ENCODE data around the gene TRIM50. TPM values are rescaled to one million over a fixed set of nuclear protein-coding genes. Genes with fewer than 3 reads are reported as not detected.

Gene TRIM50
- total and polyA plus RNA-seq, 9 of the 15 experiments (the other 6 are each of a cell fraction or from before 2014, with no cell fraction given) = not detected

DNA sequence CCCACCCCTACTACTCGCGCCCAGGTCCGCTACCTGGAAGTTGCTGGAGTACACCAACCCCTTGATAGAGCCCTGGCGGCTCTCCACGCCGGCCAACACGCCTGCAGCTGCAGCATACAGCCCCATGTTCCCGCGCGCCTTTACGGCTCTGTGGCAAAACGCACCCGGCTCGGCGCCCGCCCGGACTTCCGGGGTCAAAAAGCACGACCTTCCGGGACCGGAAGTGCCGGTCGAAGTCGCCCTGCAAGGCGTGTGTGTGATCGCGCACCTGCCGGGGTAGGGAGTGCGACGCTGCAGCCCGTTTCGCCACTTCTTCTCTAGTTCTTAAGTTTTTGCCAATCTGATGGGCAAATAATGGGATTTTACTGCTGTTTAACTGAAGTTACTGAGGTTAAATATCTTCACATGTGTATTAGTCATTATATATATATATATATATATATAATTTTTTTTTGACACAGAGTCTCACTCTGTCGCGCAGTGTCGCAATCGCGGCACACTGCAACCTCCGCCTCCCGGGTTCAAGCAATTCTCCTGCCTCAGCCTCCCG lies 19.1 kb downstream of the TRIM50 start, which contains the start of gene NSUN5 (continued):
- TF ChIP-seq, protein P1, sequence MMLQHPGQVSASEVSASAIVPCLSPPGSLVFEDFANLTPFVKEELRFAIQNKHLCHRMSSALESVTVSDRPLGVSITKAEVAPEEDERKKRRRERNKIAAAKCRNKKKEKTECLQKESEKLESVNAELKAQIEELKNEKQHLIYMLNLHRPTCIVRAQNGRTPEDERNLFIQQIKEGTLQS (IDR thresholded peaks at IDR 0.05) = peak; percentile 14; the same call in 1 of the 2 replicates
- TF ChIP-seq, protein P1 (CRISPR knock-in tag; conservative IDR thresholded peaks at IDR 0.05) = 0 out of 2 replicates have a peak, but pooled peaks have one; percentile 40
- TF ChIP-seq KDM5B (IDR thresholded peaks at IDR 0.05; ENCODE audit: insufficient replicate concordance, low read depth, low read length) (peak; percentile 89), NR2C2 (CRISPR knock-in tag; IDR thresholded peaks at IDR 0.05) (peak; percentile 93), NR2C2 (tag; IDR thresholded peaks at IDR 0.05) (peak; percentile 98), EP400 (IDR thresholded peaks at IDR 0.05) (peak; percentile 91), EHMT2 (IDR thresholded peaks at IDR 0.05) (0 out of 2 replicates have a peak, but pooled peaks have one; percentile 55), HDAC6 (IDR thresholded peaks at IDR 0.05; ENCODE audit: low read depth, low read length) (no peak), HMG20A (CRISPR knock-in tag; conservative IDR thresholded peaks at IDR 0.05) (no peak), PML (IDR thresholded peaks at IDR 0.05; ENCODE audit: low read length) (peak; percentile 84), TEAD2 (tag; IDR thresholded peaks at IDR 0.05) (no peak), NCOR1 (IDR thresholded peaks at IDR 0.05) (no peak), RAD51 (IDR thresholded peaks at IDR 0.05; ENCODE audit: borderline replicate concordance, low read depth) (no peak), CBX1 (IDR thresholded peaks at IDR 0.05; ENCODE audit: low read depth) (peak; percentile 88), ELF2 (CRISPR knock-in tag; IDR thresholded peaks at IDR 0.05) (peak; percentile 96), ATF7 (IDR thresholded peaks at IDR 0.05) (peak; percentile 55; the same call in 1 of the 2 replicates), ZNF785 (CRISPR knock-in tag; IDR thresholded peaks at IDR 0.05) (no peak), ZKSCAN1 (IDR thresholded peaks at IDR 0.05; ENCODE audit: low read depth, low read length) (peak; percentile 52; the same call in 1 of the 2 replicates), PTRF (tag; IDR thresholded peaks at IDR 0.05) (no peak), GABPB1 (CRISPR knock-in tag; IDR thresholded peaks at IDR 0.05) (peak; percentile 94), GTF2E2 (tag; IDR thresholded peaks at IDR 0.05) (peak; percentile 71), HMGN3 (IDR thresholded peaks at IDR 0.05; ENCODE audit: borderline replicate concordance, extremely low read depth, insufficient read length, low read depth, low read length) (peak; percentile 81)
- TF ChIP-seq, protein P2, sequence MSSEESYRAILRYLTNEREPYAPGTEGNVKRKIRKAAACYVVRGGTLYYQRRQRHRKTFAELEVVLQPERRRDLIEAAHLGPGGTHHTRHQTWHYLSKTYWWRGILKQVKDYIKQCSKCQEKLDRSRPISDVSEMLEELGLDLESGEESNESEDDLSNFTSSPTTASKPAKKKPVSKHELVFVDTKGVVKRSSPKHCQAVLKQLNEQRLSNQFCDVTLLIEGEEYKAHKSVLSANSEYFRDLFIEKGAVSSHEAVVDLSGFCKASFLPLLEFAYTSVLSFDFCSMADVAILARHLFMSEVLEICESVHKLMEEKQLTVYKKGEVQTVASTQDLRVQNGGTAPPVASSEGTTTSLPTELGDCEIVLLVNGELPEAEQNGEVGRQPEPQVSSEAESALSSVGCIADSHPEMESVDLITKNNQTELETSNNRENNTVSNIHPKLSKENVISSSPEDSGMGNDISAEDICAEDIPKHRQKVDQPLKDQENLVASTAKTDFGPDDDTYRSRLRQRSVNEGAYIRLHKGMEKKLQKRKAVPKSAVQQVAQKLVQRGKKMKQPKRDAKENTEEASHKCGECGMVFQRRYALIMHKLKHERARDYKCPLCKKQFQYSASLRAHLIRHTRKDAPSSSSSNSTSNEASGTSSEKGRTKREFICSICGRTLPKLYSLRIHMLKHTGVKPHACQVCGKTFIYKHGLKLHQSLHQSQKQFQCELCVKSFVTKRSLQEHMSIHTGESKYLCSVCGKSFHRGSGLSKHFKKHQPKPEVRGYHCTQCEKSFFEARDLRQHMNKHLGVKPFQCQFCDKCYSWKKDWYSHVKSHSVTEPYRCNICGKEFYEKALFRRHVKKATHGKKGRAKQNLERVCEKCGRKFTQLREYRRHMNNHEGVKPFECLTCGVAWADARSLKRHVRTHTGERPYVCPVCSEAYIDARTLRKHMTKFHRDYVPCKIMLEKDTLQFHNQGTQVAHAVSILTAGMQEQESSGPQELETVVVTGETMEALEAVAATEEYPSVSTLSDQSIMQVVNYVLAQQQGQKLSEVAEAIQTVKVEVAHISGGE (CRISPR knock-in tag; IDR thresholded peaks at IDR 0.05) = peak; percentile 16 to 90 (median 51); a peak in 4 of 6 replicates
- TF ChIP-seq, protein P3, sequence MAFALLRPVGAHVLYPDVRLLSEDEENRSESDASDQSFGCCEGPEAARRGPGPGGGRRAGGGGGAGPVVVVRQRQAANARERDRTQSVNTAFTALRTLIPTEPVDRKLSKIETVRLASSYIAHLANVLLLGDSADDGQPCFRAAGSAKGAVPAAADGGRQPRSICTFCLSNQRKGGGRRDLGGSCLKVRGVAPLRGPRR (CRISPR knock-in tag; IDR thresholded peaks at IDR 0.05) = no peak
